GM19099 (cell line): ENCODE data around the gene ATF7.

Source experiments
- POLR2A ChIP-seq: IDR thresholded peaks from 3 replicates; pipeline ENCODE4 v1.6.1; 2011; ENCODE audit warnings: low read depth; ENCODE audit not compliant: insufficient read length; ENCODE audit errors: extremely low read depth

Gene ATF7

DNA sequence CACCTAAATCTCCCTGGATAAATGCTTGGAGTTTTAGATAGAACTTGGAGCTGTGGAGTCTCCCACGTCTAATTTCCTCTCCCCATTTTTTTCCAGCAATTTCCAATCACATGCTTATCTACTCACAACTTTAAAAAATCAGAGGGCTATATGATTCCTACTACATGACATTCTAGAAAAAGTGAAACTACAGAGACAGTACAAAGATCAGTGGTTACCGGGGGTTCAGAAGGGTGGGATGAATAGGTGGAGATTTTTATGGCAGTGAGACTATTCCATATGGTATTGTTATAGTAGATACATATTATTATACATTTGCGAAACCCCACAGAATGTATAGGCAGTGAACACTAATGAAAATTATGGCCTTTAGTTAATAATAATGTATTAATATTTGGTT is 35.5 kb downstream of the ATF7 start:
- no peak for TF ChIP-seq POLR2A

DNA sequence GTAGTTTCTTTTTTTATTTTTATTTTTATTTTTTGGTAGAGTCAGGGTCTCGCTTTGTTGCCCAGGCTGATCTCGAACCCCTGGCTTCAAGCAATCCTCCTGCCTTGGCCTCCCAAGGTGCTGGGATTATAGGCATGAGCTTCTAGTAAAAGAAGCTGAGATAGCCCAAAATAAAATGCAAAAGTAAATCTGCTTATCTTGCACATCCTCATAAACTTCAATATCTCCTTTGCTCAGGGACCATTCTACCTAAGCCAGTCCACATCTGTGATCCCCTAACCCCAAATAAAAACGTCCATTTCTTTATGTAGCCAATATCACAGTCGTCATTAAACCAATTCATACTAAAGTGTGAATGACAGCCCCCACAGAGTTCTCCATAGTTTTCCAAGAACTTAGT is 36.3 kb downstream of the ATF7 start:
- no peak for TF ChIP-seq POLR2A

DNA sequence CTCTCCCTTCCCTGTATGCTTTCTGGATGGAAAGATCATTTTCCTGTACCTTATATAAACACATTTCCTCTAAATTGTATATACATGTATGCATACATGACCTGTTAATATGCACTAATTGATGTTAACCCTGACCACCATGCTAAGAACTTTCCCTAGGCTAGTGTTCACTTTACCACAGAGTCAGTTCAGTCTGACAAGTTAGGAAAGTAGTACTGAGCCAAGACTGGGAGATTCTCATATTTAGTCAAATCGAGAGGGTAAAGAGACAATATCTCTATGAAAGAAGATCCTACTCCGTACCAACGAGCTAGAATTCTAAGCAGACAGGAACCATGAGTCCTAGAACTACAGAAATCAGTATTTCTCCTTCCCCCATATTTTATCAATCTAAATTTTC is 36.8 kb downstream of the ATF7 start:
- TF ChIP-seq POLR2A = no peak

GRCh38 chr12:53588123-53588522 is 38.1 kb downstream of the ATF7 start:
- no peak for TF ChIP-seq POLR2A

DNA sequence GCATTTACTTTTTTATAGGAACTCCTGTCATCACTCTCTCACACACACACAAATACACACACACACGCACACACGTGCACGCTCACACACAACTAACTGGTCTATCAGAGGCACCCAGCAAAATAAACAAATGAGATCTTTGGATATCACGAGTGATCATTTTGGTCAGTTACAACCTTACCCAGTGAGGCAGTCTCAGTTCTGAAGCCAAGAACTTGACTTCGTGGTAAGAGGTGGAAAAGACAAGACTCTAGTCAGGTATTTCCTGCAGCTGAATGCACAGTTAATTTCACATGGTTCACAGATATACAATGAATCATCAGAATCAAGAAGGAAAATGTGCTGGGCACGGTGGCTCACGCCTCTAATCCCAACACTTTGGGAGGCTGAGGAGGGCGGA is 39.4 kb downstream of the ATF7 start:
- TF ChIP-seq POLR2A = no peak

GRCh38 chr12:53585448-53586125 is 40.6 kb downstream of the ATF7 start:
- no peak for TF ChIP-seq POLR2A

DNA sequence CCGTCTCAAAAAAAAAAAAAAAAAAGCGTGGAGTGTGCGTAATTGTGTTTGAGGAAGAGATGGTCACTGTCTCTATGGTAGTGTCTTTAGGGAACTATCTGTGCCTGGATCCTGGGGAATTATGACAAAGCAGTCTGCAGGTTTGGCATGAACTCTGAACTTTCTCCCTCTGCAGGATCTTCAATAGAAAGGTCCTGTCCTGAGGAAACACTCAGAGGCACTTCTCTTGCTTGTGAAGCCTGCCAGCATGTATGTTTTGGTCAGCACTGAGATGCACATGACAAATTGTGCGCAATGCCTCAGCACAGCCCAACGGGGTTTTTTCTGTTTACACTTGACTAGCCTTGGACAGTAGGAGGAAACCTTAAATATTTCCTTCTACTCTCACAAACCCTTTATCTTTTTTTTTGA is 46.6 kb downstream of the ATF7 start:
- no peak for TF ChIP-seq POLR2A

DNA sequence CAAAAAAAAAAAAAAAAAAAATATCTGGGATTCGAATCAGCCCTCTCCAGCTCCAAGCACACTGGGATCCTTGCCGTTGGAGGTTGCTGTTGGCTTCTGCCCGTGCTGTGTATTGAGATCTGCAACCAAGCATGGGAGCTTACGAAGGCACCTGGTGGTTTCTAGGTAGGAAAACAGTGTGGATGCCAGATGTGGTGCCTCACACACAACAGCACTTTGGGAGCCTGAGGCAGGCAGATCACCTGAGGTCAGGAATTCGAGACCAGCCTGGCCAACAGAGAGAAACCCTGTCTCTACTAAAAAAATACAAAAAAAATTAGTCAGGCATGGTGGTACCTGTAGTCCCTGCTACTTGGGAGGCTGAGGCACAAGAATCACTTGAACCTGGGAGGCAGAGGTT is 47.4 kb downstream of the ATF7 start:
- no peak for TF ChIP-seq POLR2A

DNA sequence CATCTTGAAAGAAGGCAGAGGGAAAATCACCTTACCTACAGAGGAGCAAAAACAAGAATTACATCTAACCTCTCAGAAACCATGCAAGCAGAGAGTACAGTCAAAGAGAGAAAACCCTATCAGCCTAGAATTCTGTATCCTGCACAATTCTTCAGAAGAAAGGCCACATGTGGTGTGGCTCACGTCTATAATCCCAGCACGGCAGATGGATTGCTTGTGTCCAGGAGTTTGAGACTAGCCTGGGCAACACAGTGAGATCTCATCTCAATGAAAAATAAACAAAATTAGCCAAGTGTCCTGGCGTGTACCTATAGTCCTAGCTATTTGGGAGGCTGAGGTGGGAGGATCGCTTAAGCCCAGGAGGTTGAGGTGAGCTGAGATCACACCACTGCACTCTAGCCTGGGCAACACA is 48.2 kb downstream of the ATF7 start:
- no peak for TF ChIP-seq POLR2A

DNA sequence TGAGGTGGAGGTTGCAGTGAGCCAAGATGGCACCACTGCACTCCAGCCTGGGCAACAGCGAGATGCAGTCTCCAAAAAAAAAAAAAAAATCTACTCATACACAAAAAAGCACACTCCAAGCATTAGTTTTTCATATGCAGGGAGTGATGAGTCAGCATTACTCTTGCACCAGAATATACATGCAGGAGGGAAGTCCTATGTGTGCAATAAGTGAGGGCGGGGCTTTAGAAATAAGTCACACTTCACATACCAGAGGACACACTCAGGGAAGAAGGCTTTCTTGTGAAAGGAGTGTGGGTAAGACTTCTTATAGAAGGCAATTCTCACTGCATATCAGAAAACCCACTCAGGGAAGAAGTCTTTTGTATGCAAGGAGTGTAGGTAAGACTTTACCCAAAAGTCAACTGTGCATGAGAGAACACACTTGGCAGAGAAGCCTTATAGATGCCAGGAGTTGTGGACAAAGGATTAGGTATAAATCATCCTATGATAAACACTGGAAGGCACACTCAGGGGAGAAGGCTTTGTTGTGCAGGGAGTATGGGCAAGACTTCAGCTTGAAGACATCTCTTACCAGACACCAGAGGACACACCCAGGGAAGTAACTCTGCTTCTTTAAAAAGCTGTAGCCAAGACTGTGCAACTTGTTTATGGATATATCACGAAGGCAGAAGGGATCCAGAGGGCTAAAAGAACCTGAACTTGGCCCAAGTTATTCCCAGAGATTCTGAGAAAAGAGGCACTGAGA is 50.5 kb downstream of the ATF7 start:
- no peak for TF ChIP-seq POLR2A

- TF ChIP-seq POLR2A = no peak
Measured at GRCh38 chr12:53572134-53572758, 53.9 kb downstream of the ATF7 start.

GRCh38 chr12:53571295-53571694 is 54.9 kb downstream of the ATF7 start:
- TF ChIP-seq POLR2A = no peak

- no peak for TF ChIP-seq POLR2A
Measured at GRCh38 chr12:53568809-53569557, 57.2 kb downstream of the ATF7 start.

GRCh38 chr12:53567961-53568808 is 58.0 kb downstream of the ATF7 start:
- TF ChIP-seq POLR2A = no peak
